GM21390 (cell line): Measurements from ENCODE around the gene SPSB1.

ENCODE experiments used
- ATAC-seq: cut with Tn5 transposase; IDR thresholded peaks from one replicate; pipeline ENCODE4 v1.9.1; 2021; ENCODE audit not compliant: unreplicated experiment

The SPSB1 gene

DNA sequence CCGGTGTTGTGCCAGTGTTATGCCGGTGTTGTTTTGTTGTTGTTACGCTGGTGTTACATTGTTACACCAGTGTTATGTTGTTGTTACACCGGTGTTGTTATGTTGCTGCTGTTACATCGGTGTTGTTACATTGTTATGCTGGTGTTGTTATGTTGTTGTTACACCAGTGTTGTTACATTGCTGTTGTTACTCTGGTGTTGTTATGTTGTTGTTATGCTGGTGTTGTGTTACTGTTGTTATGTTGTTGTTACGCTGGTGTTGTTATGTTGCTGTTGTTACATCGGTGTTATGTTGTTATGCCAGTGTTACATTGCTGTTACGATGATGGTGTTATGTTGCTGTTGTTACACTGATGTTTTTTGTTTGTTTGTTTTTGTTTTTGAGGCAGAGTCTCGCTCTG, 34.1 kb upstream of the SPSB1 start:
- no peak for ATAC-seq

DNA sequence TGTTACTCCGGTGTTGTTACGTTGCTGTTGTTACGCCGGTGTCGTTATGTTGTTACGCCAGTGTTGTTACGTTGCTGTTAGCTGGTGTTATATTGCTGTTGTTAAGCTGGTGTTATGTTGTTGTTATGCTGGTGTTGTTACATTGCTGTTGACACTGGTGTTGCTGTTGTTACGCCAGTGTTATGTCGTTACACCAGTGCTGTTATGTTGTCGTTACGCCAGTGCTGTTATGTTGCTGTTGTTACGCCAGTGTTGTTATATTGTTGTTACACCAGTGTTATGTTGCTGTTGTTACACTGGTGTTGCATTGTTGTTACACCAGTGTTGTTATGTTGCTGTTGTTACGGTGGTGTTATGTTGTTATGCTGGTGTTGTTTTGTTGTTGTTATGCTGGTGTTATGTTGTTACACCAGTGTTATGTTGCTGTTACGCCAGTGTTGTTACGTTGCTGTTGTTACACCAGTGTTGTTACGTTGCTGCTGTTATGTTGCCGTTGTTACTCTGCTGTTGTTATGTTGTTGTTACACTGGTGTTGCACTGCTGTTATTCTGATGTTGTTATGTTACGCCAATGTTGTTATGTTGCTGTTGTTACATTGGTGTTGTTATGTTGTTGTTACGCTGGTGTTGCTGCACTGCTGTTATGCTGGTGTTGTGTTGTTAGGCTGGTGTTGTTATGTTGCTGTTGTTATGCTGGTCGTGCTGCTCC, 32.5 kb upstream of the SPSB1 start:
- ATAC-seq = no peak

DNA sequence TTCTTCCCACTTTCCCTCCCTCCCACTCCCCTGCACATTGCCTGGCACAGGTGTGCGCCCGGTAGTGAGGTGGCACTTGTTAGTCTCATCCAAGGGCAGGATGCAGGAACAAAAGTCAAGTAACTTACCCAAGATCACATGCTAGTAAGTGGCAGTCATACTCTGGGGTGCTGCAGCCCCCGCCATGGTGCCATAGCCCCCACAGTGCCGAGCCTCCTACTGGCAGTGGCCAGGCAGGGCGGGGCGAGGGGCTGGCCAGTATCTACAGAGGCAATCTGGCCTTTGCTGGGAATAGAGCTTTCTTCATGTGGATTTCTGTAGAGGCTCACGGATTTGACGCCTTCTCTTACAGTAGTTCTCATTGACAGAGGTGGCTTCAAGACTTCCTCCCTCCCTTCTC, 31.2 kb upstream of the SPSB1 start:
- ATAC-seq = no peak

DNA sequence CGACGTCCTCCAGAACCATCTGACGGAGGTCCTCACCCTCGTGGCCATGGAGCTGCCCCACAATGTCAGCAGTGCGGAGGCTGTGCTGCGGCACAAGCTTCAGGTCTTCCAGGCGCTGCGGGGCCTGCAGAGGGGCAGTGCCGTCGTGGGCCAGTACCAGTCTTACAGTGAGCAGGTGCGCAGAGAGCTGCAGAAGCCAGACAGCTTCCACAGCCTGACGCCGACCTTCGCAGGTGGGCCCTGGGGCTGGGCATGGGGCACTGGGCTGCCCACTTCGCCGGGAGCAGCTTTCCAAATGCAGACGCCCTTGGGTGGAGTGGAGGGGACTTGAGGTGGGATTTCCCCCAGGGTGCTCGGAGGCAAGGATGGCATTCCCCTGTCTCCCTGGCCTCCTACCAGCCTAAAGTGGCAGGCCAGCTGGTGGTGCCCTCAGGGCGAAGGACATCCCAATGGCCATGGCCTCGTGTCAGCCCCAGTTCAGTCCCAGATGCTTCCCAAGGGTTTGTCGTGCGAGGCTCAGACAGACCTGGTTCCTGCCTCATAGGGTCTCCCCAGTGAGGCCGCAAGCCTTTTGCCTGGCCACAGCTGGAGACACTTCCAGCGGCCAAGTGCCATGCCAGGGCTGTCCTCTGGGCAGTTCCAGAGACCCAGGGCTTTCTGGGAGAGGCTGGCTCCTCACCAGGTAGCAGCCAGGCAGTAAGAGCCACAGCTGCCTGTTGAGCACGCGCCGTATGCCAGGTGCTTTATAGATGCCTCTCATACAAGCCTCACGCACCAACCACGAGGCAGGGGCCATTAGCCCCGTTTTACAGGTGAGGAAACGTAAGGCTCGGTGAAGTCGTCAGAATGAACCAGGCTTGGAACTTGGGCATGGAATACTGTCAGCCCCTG, 30.4 kb upstream of the SPSB1 start:
- ATAC-seq = no peak

DNA sequence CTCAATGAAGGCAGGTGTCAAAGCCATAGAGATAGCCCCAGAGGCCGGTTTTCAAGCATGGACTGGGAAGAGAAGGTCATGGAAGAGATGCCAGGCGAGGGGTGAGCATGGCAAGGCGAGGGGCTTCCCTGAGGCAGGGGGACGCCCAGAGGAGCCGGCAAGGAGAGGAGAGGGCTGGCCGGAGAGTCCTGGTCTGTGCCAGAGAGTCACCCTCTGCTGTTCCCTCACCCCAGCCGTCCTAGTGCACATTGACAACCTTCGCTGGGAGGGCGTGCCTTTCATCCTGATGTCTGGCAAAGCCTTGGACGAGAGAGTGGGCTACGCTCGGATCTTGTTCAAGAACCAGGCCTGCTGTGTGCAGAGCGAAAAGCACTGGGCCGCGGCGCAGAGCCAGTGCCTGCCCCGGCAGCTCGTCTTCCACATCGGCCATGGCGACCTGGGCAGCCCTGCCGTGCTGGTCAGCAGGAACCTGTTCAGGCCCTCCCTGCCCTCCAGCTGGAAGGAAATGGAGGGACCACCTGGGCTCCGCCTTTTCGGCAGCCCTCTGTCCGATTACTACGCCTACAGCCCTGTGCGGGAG, 29.3 kb upstream of the SPSB1 start:
- no peak for ATAC-seq

DNA sequence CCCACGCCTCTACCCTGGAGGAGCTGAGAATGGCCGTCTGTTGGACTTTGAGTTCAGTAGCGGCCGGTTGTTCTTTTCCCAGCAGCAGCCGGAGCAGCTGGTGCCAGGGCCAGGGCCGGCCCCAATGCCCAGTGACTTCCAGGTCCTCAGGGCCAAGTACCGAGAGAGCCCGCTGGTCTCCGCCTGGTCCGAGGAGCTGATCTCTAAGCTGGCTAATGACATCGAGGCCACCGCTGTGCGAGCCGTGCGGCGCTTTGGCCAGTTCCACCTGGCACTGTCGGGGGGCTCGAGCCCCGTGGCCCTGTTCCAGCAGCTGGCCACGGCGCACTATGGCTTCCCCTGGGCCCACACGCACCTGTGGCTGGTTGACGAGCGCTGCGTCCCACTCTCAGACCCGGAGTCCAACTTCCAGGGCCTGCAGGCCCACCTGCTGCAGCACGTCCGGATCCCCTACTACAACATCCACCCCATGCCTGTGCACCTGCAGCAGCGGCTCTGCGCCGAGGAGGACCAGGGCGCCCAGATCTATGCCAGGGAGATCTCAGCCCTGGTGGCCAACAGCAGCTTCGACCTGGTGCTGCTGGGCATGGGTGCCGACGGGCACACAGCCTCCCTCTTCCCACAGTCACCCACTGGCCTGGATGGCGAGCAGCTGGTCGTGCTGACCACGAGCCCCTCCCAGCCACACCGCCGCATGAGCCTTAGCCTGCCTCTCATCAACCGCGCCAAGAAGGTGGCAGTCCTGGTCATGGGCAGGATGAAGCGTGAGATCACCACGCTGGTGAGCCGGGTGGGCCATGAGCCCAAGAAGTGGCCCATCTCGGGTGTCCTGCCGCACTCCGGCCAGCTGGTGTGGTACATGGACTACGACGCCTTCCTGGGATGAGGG, 28.5 kb upstream of the SPSB1 start:
- ATAC-seq = no peak

DNA sequence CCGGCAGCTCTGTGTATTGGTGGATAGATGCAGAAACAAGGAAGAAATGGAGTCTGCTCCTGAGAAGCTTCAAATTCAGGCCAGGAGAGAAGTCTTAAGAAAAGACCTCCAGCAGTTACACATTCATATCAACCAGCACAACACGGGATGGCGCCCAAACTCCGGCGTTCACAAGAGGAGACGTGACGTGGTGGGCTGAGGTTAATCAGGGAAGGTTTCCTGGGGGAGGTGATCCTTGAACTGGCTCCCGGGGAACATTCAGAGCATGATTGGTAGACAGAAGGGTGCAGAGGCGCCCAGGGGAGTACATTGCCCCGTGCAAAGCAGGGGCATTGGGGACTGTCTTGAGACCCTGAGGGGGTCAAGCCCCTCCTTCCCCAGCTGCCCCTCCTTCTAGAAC, 27.7 kb upstream of the SPSB1 start:
- ATAC-seq = no peak

DNA sequence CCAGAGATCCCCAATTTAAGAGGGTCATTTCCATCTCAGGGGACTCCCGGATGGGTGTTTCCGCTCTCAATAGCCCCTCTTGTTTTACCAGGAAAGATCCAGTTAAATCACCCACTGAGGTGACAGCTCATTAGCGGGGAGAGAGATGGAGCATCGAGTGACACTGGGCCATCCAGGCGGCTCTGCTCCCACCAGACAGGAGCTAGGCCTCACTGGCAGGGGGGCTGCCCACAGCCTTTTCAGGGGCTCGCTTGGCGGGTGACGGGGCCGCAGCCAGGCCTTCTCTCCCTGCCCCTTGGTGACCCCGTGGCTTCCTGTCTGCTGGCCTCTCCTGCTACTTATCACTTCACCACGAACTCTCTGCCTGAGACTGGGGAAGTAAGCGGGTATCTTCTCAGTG, 26.7 kb upstream of the SPSB1 start:
- no peak for ATAC-seq

DNA sequence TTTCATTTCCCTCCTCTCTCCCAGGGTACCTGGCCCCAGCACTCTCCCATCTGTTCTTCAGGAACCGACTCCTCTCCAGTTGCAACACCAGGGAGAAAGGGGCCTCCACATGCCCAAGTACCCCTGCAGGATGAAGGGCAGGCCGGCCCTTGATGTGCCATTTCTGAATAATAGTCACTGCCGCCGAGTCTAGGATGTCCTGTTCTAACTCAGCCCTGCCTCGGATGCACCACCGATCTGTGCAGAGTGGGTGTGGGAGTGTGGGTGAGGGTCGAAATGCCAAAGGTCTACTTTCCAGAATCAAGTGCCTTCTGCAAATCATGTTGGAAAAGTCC, 25.4 kb upstream of the SPSB1 start:
- no peak for ATAC-seq

DNA sequence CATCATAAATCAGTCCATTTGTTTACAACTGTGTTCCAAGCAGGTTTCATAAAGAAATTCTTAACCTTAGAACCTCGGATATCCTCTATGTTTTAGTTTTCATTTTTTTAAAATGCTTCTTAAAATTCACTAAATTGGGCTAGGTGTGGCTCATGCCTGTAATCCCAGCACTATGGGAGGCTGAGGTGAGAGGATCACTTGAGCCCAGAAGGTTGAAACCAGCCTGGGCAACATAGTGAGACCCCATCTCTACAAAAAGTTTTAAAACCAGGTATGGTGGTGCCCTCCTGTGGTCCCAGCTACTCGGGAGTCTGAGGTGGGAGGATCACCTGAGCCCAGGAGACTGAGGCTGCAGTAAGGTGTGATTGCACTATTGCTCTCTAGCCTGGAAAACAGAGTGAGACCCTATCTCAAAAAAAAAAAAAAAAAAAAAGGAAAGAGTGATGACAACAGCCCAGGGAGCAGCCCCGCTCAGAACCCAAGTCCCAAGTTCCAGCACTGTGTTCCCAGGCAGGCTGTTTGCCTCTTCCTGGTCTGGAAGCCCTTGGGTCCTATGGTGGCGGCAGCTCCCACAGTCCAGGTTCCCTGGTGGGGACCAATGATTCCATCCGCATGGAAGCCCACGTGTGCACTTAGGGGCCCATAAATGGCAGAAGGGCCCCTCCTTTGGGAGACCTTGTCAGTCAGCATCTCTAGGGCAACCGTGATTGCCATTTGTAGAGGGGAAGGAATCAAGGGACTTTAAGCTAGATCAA, 24.7 kb upstream of the SPSB1 start:
- no peak for ATAC-seq

DNA sequence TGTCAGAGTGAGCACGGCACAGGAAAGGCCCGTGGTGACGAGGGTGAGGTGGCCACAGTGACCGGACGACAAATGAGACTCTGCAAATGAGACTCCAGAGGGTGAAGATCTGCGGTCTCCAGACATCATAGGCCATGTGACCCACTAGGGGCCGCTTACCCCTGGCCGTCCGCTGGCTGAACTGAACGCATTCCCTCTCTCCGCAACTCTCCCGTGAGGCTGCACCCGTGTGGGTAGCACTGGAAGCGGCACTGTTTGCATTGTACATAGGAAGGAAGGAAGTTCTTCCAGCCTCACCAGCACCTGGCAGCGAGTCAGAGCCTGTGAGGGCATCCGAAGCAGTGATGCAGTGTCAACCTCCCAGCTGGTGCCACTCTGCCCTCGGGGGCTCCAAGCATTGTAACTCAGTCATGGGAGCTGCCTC, 23.6 kb upstream of the SPSB1 start:
- ATAC-seq = no peak

DNA sequence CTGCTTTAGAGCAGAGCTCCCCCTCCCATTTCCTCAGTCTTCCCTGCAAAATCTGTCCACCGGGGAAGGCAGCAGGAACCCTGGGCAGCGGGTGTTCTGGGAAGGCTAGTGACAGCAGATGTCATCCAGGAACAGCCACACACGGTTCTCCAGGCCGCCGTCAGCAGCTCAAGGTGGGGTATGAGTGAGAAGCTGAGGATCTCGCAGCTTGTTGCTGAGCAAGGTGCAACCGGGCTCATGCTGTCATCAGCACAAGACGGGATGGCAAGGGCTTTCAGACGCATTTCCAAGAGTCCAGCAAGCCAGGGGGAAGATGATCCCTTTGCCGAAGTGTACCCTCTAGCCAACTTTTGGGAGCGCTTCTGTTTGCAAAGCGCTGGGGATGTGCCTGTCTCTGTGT, 23.0 kb upstream of the SPSB1 start:
- ATAC-seq = no peak

DNA sequence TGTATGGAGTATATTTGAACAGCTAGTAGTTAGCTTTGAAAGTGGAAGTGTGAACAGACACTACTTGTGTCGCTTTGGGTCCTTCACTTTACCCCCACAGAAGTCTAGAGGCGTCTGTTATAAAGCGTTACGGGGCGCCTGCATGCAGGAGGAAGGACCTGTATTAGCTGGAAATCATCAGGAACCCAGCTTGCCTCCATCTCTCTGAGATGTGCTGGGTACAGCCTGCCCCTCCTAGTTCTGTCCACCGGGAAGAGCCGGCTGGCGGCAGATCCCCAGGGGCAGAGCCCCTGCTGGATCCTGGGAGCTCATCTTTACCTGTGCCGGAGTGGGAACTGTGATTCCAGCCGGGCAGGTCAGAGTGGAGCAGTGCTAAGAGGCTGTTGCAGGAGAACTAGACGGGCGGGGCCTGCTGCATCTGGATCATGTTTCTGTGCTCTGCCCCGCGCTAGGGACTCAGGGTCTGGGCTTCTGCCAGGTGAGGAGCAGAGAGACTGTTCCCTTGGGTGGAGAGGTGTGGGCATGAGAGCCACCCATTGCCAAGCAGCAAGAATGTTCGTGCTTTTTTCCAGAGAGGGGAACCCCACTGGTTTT, 22.3 kb upstream of the SPSB1 start:
- no peak for ATAC-seq

DNA sequence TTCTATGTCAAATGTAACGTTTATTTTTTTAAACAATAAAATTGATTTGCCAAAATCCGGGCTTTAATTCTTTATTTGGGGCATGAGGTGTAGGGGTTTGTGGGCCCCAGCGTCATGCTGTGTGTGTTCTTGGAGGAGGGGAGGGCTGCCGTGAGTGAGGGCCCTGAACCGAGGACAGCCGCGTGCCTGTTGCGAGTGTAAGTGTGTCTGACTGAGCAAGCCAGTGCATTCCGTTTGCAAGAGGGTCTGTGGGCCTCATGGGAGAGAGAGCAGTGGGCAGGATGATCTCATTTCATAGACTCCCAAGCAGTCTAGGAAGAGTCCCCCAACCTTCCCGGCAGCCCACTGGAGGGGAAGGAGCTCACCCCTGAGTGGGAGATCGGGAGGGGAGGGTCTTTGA, 21.4 kb upstream of the SPSB1 start:
- no peak for ATAC-seq

DNA sequence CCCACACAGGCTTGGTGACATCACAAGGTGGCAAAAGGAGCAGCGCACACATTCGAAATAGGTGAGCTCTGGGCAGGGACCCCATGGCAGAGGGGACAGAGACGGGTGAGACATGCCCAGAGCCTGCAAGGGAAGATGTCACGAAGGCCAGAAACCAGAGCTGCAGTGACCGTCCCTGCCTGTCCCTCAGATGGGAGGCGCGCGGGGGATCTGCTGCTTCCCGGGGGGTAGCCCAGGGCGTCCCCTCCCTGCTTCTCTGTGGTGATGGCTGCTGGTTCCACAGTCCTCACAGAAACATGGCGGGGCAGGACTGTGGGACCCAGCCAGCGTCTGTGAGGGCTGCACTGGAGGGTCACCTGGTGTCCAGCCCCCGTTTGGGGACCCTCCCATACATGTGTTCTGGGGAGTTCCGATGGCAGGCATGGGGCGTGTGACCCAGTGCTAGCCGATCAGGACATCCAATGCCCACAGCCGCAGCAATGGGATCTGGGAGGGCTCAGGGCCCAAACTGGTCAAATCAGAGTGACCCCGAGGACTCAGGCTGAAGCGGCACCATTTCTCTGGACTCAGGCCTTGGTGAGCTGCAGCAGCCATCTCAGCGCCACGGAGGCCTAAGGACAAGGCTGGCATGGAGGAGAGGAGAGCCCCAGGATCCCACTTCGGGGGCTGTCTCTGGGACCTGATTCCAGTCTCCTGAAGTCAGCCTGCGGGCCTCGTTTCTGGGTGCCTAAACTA, 20.7 kb upstream of the SPSB1 start:
- no peak for ATAC-seq

DNA sequence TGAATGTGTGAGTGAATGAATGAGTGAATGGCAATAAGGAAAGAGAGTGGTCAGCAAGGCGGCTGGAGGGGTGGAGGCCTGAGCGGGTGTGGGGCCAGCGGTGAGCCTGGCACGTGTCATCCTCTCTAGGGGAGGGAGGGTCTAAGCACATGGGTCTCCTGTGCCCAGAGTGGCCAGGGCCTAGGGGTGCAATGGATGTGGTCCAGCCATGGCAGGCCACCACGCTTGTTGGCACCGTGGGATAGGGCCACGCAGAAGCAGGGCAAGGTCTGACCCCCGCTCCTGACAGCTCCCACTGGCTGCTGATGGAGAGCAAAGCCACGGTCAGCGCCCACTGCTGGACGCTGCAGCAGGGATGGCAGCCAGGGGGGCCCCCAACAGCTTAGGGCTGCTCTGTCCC, 19.5 kb upstream of the SPSB1 start:
- no peak for ATAC-seq

DNA sequence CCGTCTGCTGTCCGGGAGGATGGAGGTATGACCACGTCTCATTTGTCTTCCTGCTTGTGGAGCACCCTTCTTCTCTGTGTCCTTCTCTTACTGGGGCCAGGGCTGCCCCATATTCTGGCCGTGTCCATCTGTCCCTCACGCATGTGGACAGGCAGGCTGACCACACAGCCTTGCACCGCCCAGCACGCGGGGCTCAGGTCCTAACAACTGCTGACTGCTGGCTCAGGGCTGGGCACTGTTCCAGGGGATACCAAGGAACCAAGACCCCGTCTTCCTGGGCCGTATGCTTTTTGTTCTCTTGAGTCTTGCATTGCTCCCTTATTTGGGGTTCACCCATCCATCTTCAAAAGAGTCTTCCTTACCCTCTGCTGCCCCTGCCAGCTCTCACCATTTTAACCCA, 17.5 kb upstream of the SPSB1 start:
- no peak for ATAC-seq

DNA sequence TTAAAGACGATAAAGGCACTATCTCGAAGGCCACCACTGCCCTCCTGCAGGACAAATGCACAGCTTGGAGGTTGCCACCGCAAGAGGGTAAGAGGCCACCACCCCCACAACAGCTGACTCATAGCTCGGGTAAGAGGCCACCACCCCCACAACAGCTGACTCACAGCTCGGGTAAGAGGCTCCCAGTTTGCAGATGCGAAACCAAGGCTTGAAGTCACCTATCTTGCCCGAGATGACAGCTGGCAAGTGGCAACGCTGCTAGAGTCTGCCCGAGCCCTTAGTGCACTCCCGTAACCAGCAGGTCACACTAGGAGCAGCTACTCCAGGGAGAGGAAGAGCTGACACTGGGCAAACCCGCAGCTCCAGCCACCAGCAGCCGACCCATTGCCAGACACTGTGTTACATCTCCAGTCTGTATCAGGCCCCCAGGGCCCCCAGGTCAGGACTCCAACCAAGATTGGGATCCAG, 17.1 kb upstream of the SPSB1 start:
- ATAC-seq = no peak

DNA sequence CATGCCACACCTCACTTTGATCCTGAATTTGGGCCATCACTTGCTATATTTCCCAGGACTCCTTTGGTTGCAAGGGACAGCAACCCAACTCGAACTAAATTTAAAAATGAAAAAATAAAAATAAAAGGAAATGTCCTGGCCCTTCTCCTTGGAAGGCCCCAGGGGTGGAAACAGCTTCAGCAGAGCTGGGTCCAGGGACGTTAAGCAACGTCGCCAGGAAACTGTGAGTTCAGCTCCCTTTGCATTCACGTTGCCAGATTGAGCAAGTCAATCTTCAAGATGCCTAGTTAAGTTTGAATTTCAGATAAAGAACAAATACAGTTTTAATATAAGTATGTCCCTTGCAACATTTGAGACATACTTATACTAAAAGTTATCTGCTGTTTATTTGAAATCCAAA, 14.6 kb upstream of the SPSB1 start:
- no peak for ATAC-seq
